HCT116 (cell line): ENCODE results near the gene MYO7A. TPM values are rescaled to one million over a fixed set of nuclear protein-coding genes. Genes with fewer than 3 reads are reported as not detected.

Source experiments
- ATAC-seq: fragments of 200-7000 bp; cut with Tn5 transposase; 2 replicates; pipeline ENCODE4 v1.9.1; 2020; ENCODE audit warnings: mild to moderate bottlenecking, moderate library complexity
- BruUV-seq: library from RNA; stranded (reverse); fragments of 400-500 nt; replicated peaks from 2 replicates; lab custom pipeline; 2021; lab: Mats Ljungman, UMichigan
- CTCF ChIA-PET: fragments of 300-600 bp; sonication (Branson Sonifier 250); formaldehyde crosslinking; loops from one replicate; lab custom pipeline; 2021; ENCODE audit warnings: antibody characterized with exemption; lab: Charles Lee
- POLR2A ChIA-PET: fragments of 300-600, 350-600 bp; sonication (Branson Sonifier 250); formaldehyde crosslinking; loops from one replicate; lab custom pipeline; 2021; ENCODE audit warnings: antibody characterized with exemption; lab: Charles Lee
- RAD21 ChIA-PET, 2 experiments: fragments of 300-600 bp; sonication (Branson Sonifier 250); formaldehyde crosslinking; loops; one replicate each; lab custom pipeline; 2023; ENCODE audit warnings: low total read pairs in 2 of 2; ENCODE audit not compliant: uncharacterized antibody in 2 of 2, unreplicated experiment in 2 of 2, low non-redundant PET in 1 of 2; lab: Charles Lee
- DNase-seq: peaks from one replicate; pipeline ENCODE4 v3.0.0-alpha.2; 2010; ENCODE audit warnings: low read depth, low spot score
- H2AFZ ChIP-seq: fragments of 200-600 bp; shearing (Covaris generic), sonication (generic); 2 replicates; pipeline ENCODE4 v1.6.1; 2017; ENCODE audit warnings: low read depth, mixed run types, mixed read lengths, antibody characterized with exemption, low read length; ENCODE audit not compliant: poor library complexity, severe bottlenecking
- H3K27ac ChIP-seq: 2 replicates; pipeline ENCODE4 v1.5.1; 2012; ENCODE audit warnings: low read depth, low read length
- H3K27me3 ChIP-seq: fragments of 200-600 bp; sonication (generic); 2 replicates; pipeline ENCODE4 v1.6.1; 2016; ENCODE audit warnings: mixed run types, low read length, mixed read lengths; ENCODE audit not compliant: insufficient read depth
- H3K36me3 ChIP-seq, 2 experiments: fragments of 200-500 bp in 1 of 2; fragments of 200-600 bp in 1 of 2; sonication (Bioruptor generic) in 1 of 2; sonication (generic) in 1 of 2; 2 replicates each; pipeline versions ENCODE4 v1.5.1 to v1.6.1; 2014 to 2016; ENCODE audit warnings: low read length in 2 of 2, inconsistent platforms in 1 of 2, mixed read lengths in 1 of 2, mixed run types in 1 of 2; ENCODE audit not compliant: insufficient read depth in 2 of 2, control insufficient read depth in 1 of 2
- H3K4me1 ChIP-seq, 2 experiments: fragments of 200-600 bp in 1 of 2; sonication (generic) in 1 of 2; 2 replicates each; pipeline versions ENCODE4 v1.5.1 to v1.6.1; 2012 to 2017; ENCODE audit warnings: low read length in 2 of 2, inconsistent platforms in 1 of 2, mild to moderate bottlenecking in 1 of 2, mixed read lengths in 1 of 2, mixed run types in 1 of 2, moderate library complexity in 1 of 2; ENCODE audit not compliant: insufficient read depth in 2 of 2, control insufficient read depth in 1 of 2
- H3K4me2 ChIP-seq: fragments of 200-600 bp; sonication (generic); 2 replicates; pipeline ENCODE4 v1.6.1; 2017; ENCODE audit warnings: mixed run types, low read length, mixed read lengths
- H3K4me3 ChIP-seq, 2 experiments: fragments of 200-600 bp in 1 of 2; sonication (generic) in 1 of 2; replicated peaks in 1 of 2; 2 replicates each; pipeline ENCODE4 v1.5.1; 2011 to 2016; ENCODE audit warnings: low read length in 2 of 2, control low read depth in 1 of 2, low read depth in 1 of 2, mild to moderate bottlenecking in 1 of 2, mixed read lengths in 1 of 2, mixed run types in 1 of 2
- H3K79me2 ChIP-seq: fragments of 200-600 bp; sonication (generic); 2 replicates; pipeline ENCODE4 v1.6.1; 2017; ENCODE audit warnings: mild to moderate bottlenecking, mixed run types, low read length, moderate library complexity, mixed read lengths; ENCODE audit not compliant: insufficient read depth
- H3K9ac ChIP-seq: fragments of 200-600 bp; sonication (generic); 2 replicates; pipeline ENCODE4 v1.6.1; 2016; ENCODE audit warnings: low read length, mixed read lengths
- H3K9me2 ChIP-seq: fragments of 200-600 bp; sonication (generic), shearing (Covaris generic); 2 replicates; pipeline ENCODE4 v1.6.1; 2017; ENCODE audit warnings: mixed run types, mild to moderate bottlenecking, moderate library complexity; ENCODE audit not compliant: insufficient read depth
- H3K9me3 ChIP-seq, 2 experiments: fragments of 200-500 bp in 1 of 2; fragments of 200-600 bp in 1 of 2; sonication (Bioruptor generic) in 1 of 2; sonication (generic) in 1 of 2; 2 replicates each; pipeline ENCODE4 v1.6.1; 2014 to 2017; ENCODE audit warnings: low read length in 2 of 2, mixed read lengths in 2 of 2, inconsistent platforms in 1 of 2, low read depth in 1 of 2, mild to moderate bottlenecking in 1 of 2, mixed run types in 1 of 2, moderate library complexity in 1 of 2; ENCODE audit not compliant: control insufficient read depth in 1 of 2, insufficient read depth in 1 of 2
- H4K20me1 ChIP-seq: fragments of 200-600 bp; sonication (generic), shearing (Covaris generic); 2 replicates; pipeline ENCODE4 v1.6.1; 2017; ENCODE audit warnings: mixed run types, mild to moderate bottlenecking, moderate library complexity; ENCODE audit not compliant: insufficient read depth
- EZH2 ChIP-seq: fragments of 200-600 bp; sonication (generic); IDR thresholded peaks from 2 replicates; pipeline ENCODE4 v1.6.1; 2017; ENCODE audit warnings: antibody characterized with exemption, mixed run types
- EZH2phosphoT487 ChIP-seq: fragments of 200-600 bp; IDR thresholded peaks from 2 replicates; pipeline ENCODE4 v1.6.1; 2018; ENCODE audit warnings: antibody characterized with exemption, borderline replicate concordance
- JUND ChIP-seq: IDR thresholded peaks from 2 replicates; pipeline ENCODE4 v1.6.1; 2012
- SIN3A ChIP-seq: IDR thresholded peaks from 2 replicates; pipeline ENCODE4 v1.6.1; 2012; ENCODE audit warnings: low read depth
- SP1 ChIP-seq: IDR thresholded peaks from 2 replicates; pipeline ENCODE4 v1.6.1; 2012; ENCODE audit warnings: low read depth
- SRF ChIP-seq: IDR thresholded peaks from 2 replicates; pipeline ENCODE4 v1.6.1; 2012; ENCODE audit warnings: low read depth
- ZFX ChIP-seq: fragments of 450-650 bp; IDR thresholded peaks from 2 replicates; pipeline ENCODE4 v1.6.1; 2017
- intact Hi-C: fragments of 100-400 bp; cut with micrococcal nuclease; formaldehyde crosslinking; loops from 2 replicates; pipeline ENCODE4 v1.10.0; 2022
- total RNA-seq: library from RNA; stranded (reverse); gene quantifications from one replicate; pipeline ENCODE4 v1.2.1, GENCODE V29; 2021; ENCODE audit not compliant: unreplicated experiment
- TF ChIP-seq, protein P1 (sequence below), 3 experiments: fragments of 200-600 bp in 1 of 3; sonication (generic) in 1 of 3; IDR thresholded peaks in 2 of 3; conservative IDR thresholded peaks in 1 of 3; 2 replicates each; pipeline ENCODE4 v1.5.1; 2012 to 2017; ENCODE audit warnings: low read depth in 2 of 3, low read length in 2 of 3, antibody characterized with exemption in 1 of 3, borderline replicate concordance in 1 of 3, control low read depth in 1 of 3, mild to moderate bottlenecking in 1 of 3, mixed read lengths in 1 of 3, mixed run types in 1 of 3, moderate library complexity in 1 of 3; ENCODE audit not compliant: insufficient read depth in 1 of 3

Gene MYO7A
- total RNA-seq, 1 experiment from 2014 or later, result 1.8 TPM

DNA sequence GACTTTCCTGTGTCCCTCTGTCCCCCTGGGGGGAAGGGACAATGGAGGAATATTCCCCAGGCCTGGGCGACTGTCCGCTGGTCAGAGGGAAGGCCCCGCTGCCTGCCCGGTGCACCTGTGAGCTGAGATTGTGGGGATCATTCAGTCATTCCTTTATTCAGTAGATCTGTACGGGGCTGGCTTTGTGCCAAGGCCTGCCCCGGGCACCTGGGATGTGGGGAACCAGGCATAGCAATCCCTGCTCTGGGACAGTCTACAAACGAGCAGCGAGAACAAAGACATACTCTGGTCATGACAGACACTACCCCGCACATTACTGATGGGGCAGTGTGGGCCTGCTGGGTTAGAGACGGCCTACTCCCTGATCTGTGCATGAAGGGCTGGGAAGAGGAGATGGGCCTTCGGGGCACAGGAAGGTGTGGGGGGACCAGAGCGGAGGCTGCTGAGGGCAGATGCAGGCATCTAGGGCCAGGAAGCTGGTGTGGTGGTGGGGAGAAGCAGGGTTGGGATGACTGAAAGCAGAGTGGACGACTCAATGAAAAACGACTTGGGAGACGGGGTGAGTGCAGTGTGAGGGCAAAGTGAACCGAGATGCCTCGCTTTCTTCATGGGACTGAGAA is 1.8 kb upstream of the MYO7A start:
- intact Hi-C loops, result no loop called here
- Histone ChIP-seq H3K9ac (no peak overlapping the region), H2AFZ (no peak overlapping the region), H3K9me2 (no peaks in the 10 kb centered on the region)
- BruUV-seq, result no TSS peak
- RAD21 ChIA-PET, result interaction anchor here in 1 of 2 experiments (1.0 kb wide), 1 partner anchor 79 kb away, joined by 3 read pairs; no protein-coding TSS in a partner anchor
- no peak for TF ChIP-seq EZH2phosphoT487
- TF ChIP-seq, protein P1, sequence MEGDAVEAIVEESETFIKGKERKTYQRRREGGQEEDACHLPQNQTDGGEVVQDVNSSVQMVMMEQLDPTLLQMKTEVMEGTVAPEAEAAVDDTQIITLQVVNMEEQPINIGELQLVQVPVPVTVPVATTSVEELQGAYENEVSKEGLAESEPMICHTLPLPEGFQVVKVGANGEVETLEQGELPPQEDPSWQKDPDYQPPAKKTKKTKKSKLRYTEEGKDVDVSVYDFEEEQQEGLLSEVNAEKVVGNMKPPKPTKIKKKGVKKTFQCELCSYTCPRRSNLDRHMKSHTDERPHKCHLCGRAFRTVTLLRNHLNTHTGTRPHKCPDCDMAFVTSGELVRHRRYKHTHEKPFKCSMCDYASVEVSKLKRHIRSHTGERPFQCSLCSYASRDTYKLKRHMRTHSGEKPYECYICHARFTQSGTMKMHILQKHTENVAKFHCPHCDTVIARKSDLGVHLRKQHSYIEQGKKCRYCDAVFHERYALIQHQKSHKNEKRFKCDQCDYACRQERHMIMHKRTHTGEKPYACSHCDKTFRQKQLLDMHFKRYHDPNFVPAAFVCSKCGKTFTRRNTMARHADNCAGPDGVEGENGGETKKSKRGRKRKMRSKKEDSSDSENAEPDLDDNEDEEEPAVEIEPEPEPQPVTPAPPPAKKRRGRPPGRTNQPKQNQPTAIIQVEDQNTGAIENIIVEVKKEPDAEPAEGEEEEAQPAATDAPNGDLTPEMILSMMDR (IDR thresholded peaks at IDR 0.05 in 2 of 3, conservative IDR thresholded peaks at IDR 0.05 in 1 of 3; ENCODE audit: borderline replicate concordance in 1 of 3, insufficient read depth in 1 of 3, low read depth in 2 of 3, low read length in 2 of 3), result no peak
- TF ChIP-seq, all 23 proteins: peak for 0
- Histone ChIP-seq H3K4me2 (peak overlapping the region; percentile 93), H3K4me1 (peaks cover 3 to 15% of the 10 kb centered on the region in 2 experiments; a peak in 3 of 4 replicates), H3K9me3 (no peaks in the 10 kb centered on the region), H3K27me3 (no peaks in the 10 kb centered on the region), H3K27ac (no peak overlapping the region), H4K20me1 (no peaks in the 10 kb centered on the region), H3K79me2 (no peaks in the 10 kb centered on the region), H3K36me3 (no peaks in the 10 kb centered on the region), H3K4me3 (no peak overlapping the region)
- ChIA-PET POLR2A (no interaction called here), CTCF (interaction anchor here (0.6 to 2.6 kb wide), 15 partner anchors 9 to 493 kb away, joined by 3 to 26 read pairs (median 7); partner anchors contain the start of gene B3GNT6)
- DNase-seq (no peak), ATAC-seq (no peak)

DNA sequence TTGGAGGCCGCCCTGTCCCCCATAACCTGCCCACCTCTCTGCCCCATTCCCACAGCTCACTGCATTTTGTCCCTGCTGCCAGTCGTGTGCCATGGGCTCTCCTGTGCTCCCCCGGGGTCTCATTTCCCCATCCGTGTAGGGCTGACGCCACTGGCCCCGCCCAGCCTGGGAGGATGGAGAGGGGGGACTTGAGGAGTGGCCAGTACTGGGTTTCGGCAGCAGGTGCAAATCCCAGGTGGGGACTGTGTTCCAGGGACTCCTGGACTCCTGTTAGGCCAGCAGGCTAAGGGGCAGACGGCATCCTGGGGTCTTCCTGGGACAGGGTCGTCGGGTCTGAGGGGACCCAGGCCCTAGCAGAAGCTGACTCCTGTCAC is 1.2 kb upstream of the MYO7A start:
- no peaks in the 10 kb centered on the region for H4K20me1 ChIP-seq
- H3K36me3 ChIP-seq, result no peaks in the 10 kb centered on the region
- no TSS peak for BruUV-seq
- ChIA-PET POLR2A (interaction anchor here (1.0 kb wide), 1 partner anchor 12 kb away, joined by 3 read pairs; no protein-coding TSS in a partner anchor), CTCF (interaction anchor here (0.6 to 2.6 kb wide), 24 partner anchors 9 to 499 kb away, joined by 3 to 26 read pairs (median 4); partner anchors contain the start of gene B3GNT6), RAD21 (interaction anchor here in 1 of 2 experiments (1.0 kb wide), 1 partner anchor 79 kb away, joined by 3 read pairs; no protein-coding TSS in a partner anchor)
- H3K4me1 ChIP-seq, result peaks cover 3 to 15% of the 10 kb centered on the region in 2 experiments; a peak in 3 of 4 replicates
- H3K79me2 ChIP-seq, result no peaks in the 10 kb centered on the region
- peak overlapping the region; percentile 92 for H2AFZ ChIP-seq
- no peaks in the 10 kb centered on the region for H3K9me2 ChIP-seq
- intact Hi-C loops, result loop anchor here (1.0 kb wide), 3 partner anchors 61 to 492 kb away; no protein-coding TSS in a partner anchor
- no peaks in the 10 kb centered on the region for H3K9me3 ChIP-seq
- TF ChIP-seq ZFX (no peak), JUND (no peak), SP1 (no peak), SIN3A (no peak), EZH2 (no peak), EZH2phosphoT487 (no peak), SRF (no peak)
- ATAC-seq, result peak; percentile 70
- peak overlapping the region; percentile 43 to 60 for H3K4me3 ChIP-seq
- no peak for DNase-seq
- 0 out of 2 replicates have a peak overlapping the region, but pooled peaks have one; percentile 30 for H3K9ac ChIP-seq
- H3K27me3 ChIP-seq, result no peaks in the 10 kb centered on the region
- H3K27ac ChIP-seq, result no peak overlapping the region; the same call in 1 of the 2 replicates
- peak overlapping the region; percentile 93 for H3K4me2 ChIP-seq
